GM06990 (cell line): ENCODE results near the gene SH2D6.

Source experiments
- DNase-seq: peaks from one replicate; pipeline ENCODE4 v3.0.0-alpha.2; 2011; ENCODE audit not compliant: insufficient read length; ENCODE audit errors: extremely low read depth
- H3K27me3 ChIP-seq: replicated peaks from 2 replicates; pipeline ENCODE4 v1.6.0; 2011; ENCODE audit warnings: low read length; ENCODE audit not compliant: control insufficient read depth, insufficient read depth
- H3K36me3 ChIP-seq: 2 replicates; pipeline ENCODE4 v1.5.1; 2011; ENCODE audit warnings: low read length; ENCODE audit not compliant: control insufficient read depth, insufficient read depth
- H3K4me3 ChIP-seq: replicated peaks from 2 replicates; pipeline ENCODE4 v1.5.1; 2011; ENCODE audit warnings: low read depth, mild to moderate bottlenecking, control low read depth, low read length
- TF ChIP-seq, protein P1 (sequence below): IDR thresholded peaks from 2 replicates; pipeline ENCODE4 v1.5.1; 2011; ENCODE audit warnings: low read length, control low read depth, mild to moderate bottlenecking, inconsistent platforms; ENCODE audit not compliant: insufficient read depth, poor library complexity, severe bottlenecking

Gene SH2D6

DNA sequence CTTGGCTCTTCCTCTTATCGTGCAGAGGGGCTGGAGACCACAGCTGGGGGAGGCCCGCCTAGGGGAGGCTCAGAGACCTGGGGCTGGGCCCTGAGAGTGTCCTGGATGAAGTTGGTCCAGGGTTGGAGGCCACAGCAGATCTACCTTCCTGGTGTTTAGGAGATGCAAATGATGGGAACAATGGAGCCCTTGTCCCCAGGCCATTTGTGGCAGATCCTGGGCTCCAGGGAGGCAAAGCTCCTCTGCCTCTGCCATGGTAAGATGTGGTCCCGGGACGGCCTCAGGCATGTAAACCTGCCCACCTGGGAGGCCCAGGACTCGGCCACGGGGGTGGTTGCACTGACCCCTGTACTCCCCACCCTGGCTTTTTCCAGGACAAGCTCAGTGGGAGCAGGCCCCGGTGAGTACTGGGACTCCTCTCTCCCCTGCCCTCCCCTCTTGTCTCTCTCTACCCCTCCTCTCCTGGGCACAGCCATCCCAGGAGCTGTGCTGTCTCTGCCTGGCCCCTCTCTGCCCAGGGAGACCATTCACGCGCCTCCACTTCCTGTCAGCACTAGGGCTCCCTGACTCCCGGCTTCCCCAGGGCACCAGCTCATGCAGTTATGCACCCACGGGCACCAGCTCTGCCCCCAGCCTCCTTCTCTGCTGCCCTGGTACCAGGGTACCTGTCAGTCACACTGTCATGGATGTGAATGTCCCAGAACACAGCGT lies 10.9 kb downstream of the SH2D6 start:
- no peak for DNase-seq
- no peaks in the 10 kb centered on the region for H3K27me3 ChIP-seq

DNA sequence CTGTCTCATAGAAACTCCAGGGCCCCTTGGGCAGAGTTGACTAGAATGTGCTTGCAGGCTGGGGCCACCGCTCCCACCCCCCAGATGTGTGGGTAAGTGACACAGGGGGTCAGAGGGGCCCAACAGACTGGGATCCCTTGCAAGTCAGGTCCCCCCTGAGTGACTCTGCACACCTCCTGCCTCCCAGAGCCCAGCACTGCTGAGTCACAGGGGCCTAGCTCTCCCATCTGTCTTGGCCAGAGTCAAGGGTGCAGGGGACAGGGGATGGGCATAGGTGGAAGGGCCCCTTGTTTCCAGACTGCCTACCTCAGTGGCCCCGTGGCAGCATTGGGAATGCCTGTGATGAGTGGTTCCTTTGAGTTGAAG lies 11.4 kb downstream of the SH2D6 start:
- Histone ChIP-seq H3K4me3 (no peak overlapping the region), H3K27me3 (no peaks in the 10 kb centered on the region), H3K36me3 (no peaks in the 10 kb centered on the region)
- TF ChIP-seq, protein P1, sequence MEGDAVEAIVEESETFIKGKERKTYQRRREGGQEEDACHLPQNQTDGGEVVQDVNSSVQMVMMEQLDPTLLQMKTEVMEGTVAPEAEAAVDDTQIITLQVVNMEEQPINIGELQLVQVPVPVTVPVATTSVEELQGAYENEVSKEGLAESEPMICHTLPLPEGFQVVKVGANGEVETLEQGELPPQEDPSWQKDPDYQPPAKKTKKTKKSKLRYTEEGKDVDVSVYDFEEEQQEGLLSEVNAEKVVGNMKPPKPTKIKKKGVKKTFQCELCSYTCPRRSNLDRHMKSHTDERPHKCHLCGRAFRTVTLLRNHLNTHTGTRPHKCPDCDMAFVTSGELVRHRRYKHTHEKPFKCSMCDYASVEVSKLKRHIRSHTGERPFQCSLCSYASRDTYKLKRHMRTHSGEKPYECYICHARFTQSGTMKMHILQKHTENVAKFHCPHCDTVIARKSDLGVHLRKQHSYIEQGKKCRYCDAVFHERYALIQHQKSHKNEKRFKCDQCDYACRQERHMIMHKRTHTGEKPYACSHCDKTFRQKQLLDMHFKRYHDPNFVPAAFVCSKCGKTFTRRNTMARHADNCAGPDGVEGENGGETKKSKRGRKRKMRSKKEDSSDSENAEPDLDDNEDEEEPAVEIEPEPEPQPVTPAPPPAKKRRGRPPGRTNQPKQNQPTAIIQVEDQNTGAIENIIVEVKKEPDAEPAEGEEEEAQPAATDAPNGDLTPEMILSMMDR: no peak
- DNase-seq: no peak

More for the DNA sequence above, 10.9 kb downstream of the SH2D6 start:
- TF ChIP-seq, protein P1: no peak
- no peak overlapping the region for H3K4me3 ChIP-seq
- H3K36me3 ChIP-seq: no peaks in the 10 kb centered on the region

DNA sequence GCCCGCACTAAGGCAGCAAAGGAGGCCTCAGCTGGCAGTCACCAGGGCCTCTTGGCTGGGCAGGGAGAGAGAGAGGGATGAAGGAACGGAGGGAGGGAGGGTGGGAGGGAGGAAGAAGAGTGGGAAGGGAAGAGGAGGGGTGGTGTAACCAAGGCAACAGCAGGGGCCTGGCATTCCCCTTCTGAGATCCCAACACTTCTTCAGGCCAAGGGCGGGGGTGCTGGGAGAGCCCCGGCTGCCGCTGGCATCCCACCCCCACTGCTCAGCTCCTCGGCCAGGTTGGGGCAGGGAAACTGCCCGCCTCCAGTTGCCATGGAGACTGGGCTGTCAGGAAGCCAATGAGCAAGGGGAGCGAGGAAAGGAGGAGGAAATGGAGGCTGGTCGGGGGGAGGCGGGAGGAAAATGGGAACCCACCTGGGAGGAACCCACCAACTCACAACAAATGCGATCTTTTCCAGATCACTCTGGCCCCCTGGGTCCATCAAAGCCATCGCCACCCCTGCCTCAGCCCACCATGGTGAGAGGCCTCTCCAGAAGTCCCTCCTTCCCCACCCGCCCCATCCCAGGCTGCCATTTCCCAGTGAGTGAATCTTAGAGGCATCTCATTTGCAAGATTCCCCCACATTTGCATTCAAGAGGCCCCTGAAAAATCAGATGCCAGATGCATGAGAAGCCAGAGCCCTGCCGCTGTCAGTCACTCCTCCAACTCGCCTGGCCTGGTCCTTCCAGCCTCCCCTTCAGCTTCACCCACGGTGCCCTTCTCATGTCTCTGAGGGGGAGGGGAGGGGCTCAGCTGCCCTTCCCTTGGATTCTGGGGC lies 12.4 kb downstream of the SH2D6 start:
- TF ChIP-seq, protein P1: no peak
- no peak overlapping the region for H3K4me3 ChIP-seq
- H3K36me3 ChIP-seq: no peaks in the 10 kb centered on the region
- no peaks in the 10 kb centered on the region for H3K27me3 ChIP-seq
- no peak for DNase-seq

DNA sequence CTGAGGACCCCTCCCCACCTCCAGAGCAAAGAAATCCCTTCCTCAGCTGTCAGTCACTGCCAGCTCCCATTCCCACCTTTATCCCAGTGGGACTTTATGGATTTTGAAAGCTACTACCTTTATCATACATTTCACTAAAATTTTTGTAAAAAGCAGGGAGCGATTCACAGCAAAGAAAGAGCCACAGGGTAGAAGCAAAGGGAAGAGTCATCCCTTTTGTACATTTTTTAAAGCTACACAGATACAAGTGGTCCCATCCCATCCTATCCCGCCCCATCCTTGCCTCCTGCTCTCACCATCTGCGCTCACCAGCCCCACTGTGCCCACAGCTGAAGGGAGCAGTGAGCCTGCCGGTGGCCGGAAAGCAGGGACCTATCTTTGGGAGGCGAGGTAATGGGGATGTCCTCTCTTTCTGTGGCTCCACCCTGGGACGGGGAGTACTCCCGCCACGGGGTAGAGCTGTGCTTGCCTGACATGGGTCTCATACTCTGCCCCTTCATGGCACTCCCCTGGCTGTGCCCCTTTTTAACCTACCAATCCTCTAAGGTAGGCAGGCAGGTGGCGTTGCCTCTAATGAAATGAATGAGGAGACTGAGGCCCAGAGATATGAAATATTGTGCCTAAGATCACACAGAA lies 13.2 kb downstream of the SH2D6 start:
- Histone ChIP-seq H3K36me3 (no peaks in the 10 kb centered on the region), H3K4me3 (no peak overlapping the region), H3K27me3 (no peaks in the 10 kb centered on the region)
- TF ChIP-seq, protein P1: no peak
- DNase-seq: no peak

DNA sequence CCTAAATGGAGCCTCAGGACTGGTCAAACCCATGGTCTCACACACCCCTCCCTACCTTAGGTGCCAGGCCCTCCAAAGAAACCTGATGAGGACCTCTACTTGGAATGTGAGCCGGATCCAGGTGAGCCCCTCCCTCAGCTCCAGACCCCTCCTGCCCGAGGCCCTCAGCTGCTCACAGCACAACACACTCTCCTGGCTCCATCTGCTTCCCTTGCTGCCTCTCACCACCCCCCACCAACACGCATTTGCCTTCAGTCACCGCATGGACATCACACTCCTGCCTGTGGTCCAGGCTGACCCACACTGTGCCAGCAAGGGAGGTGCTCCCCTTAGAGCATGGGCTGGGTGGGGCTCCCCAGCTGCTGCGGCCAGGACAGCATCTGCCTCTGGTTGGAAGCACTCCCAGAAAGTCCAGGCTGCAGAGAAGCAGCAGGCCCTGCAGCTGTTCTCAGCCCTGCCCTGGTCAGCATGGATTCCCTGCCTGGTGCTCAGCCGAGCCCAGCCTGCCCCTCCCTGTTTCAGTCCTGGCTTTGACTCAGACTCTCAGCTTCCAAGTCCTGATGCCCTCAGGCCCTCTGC lies 15.1 kb downstream of the SH2D6 start:
- Histone ChIP-seq H3K4me3 (no peak overlapping the region), H3K36me3 (no peaks in the 10 kb centered on the region), H3K27me3 (no peaks in the 10 kb centered on the region)
- TF ChIP-seq, protein P1: no peak
- DNase-seq: no peak
